Measurements from ENCODE around the gene USP6.

DNA sequence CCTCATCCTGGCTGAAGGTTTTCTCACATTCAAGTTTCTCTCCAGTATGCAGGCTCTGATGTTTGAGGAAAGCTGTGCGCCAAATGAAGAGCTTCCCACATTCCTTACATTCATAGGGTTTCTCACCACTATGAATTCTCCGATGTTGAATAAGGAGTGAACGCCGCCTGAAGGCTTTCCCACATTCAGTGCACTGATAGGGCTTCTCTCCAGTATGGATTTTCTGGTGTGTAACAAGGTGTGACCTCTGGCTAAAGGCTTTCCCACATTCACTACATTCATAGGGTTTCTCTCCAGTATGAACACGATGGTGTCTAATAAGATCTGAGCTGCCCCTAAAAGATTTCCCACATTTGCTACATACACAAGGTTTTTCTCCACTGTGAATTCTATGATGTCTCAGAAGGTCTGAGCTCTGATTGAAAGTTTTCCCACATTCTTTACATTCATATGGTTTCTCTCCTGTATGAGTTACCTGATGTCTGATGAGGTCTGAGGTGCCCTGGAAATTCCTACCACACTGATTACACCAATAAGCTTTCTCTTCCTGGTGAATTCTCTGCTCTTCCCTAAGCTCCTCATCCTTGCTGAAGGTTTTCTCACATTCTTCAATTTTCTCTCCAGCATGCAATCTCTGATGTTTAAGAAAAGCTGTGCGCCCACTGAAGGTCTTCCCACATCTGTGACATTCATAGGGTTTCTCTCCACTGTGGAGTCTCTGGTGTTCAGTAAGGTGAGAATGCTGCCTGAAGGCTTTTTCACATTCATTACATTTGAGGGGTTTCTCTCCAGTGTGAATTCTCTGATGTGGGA is 67.0 kb downstream of the USP6 start:
- TF ChIP-seq CTCF (IDR thresholded peaks at IDR 0.05) (no peak), POLR2A (IDR thresholded peaks at IDR 0.05) (no peak)
